H1 (cell line): ENCODE data around the gene TM9SF1. TPM values are rescaled to one million over a fixed set of nuclear protein-coding genes. Genes with fewer than 3 reads are reported as not detected.

ENCODE experiments used
- CTCF ChIA-PET: fragments of 300-600 bp; sonication (Branson Sonifier 250); formaldehyde crosslinking; loops from one replicate; lab custom pipeline; 2021; ENCODE audit not compliant: partially characterized antibody; lab: Charles Lee
- POLR2A ChIA-PET: fragments of 300-600 bp; sonication (Branson Sonifier 250); formaldehyde crosslinking; loops from one replicate; lab custom pipeline; 2021; ENCODE audit warnings: inconsistent platforms; ENCODE audit not compliant: partially characterized antibody; lab: Charles Lee
- DNase-seq, 2 experiments: peaks; one replicate each; pipeline versions ENCODE4 v3.0.0 to v3.0.0-alpha.2; 2010 to 2022; ENCODE audit warnings: low spot score in 2 of 2, low read depth in 1 of 2, mixed read lengths in 1 of 2
- FAIRE-seq: peaks from 2 replicates; lab custom pipeline; 2011; peaks lifted over from hg19 to GRCh38; lab: Jason Lieb, UNC
- H2AFZ ChIP-seq: 2 replicates; pipeline ENCODE4 v1.8.1; 2012; ENCODE audit warnings: low read length, inconsistent platforms
- H2AK5ac ChIP-seq: 2 replicates; pipeline ENCODE4 v1.6.1; 2013; ENCODE audit warnings: low read depth, low read length
- H2BK120ac ChIP-seq: replicated peaks from 2 replicates; pipeline ENCODE3; 2013; ENCODE audit warnings: low read depth, low read length, inconsistent platforms
- H2BK12ac ChIP-seq: 2 replicates; pipeline ENCODE4 v1.6.1; 2013; ENCODE audit warnings: low read depth, low read length
- H2BK15ac ChIP-seq: 2 replicates; pipeline ENCODE4 v1.6.1; 2013; ENCODE audit warnings: low read length
- H2BK20ac ChIP-seq: 2 replicates; pipeline ENCODE4 v1.6.1; 2013; ENCODE audit warnings: low read length
- H2BK5ac ChIP-seq: 2 replicates; pipeline ENCODE4 v1.6.1; 2013; ENCODE audit warnings: low read depth, low read length
- H3K14ac ChIP-seq: 2 replicates; pipeline ENCODE4 v1.6.1; 2013; ENCODE audit warnings: inconsistent platforms; ENCODE audit not compliant: insufficient read length
- H3K18ac ChIP-seq: 2 replicates; pipeline ENCODE4 v1.6.1; 2013; ENCODE audit warnings: low read length; ENCODE audit errors: extremely low read depth
- H3K23ac ChIP-seq: 2 replicates; pipeline ENCODE4 v1.6.1; 2013; ENCODE audit warnings: inconsistent platforms; ENCODE audit not compliant: insufficient read length
- H3K23me2 ChIP-seq: 2 replicates; pipeline ENCODE4 v1.6.1; 2013; ENCODE audit warnings: low read depth, low read length
- H3K27ac ChIP-seq: 2 replicates; pipeline ENCODE4 v1.6.1; 2011; ENCODE audit warnings: low read depth, low read length, inconsistent platforms
- H3K27me3 ChIP-seq, 4 experiments: replicated peaks in 1 of 4; 1 replicate in 1 of 4; 2 replicates in 3 of 4; pipeline versions ENCODE4 v1.6.1 to v1.8.1; 2011 to 2013; ENCODE audit warnings: low read length in 3 of 4, mild to moderate bottlenecking in 3 of 4, inconsistent platforms in 2 of 4, mixed read lengths in 2 of 4, moderate library complexity in 1 of 4; ENCODE audit not compliant: control insufficient read depth in 3 of 4, insufficient read depth in 3 of 4; ENCODE audit errors: extremely low read depth in 1 of 4
- H3K36me3 ChIP-seq, 4 experiments: 2 replicates each; pipeline versions ENCODE4 v1.6.1 to v1.8.1; 2011 to 2013; ENCODE audit warnings: mild to moderate bottlenecking in 4 of 4, low read length in 3 of 4, moderate library complexity in 2 of 4, control low read depth in 1 of 4, inconsistent platforms in 1 of 4; ENCODE audit not compliant: insufficient read depth in 4 of 4, control insufficient read depth in 2 of 4
- H3K4ac ChIP-seq: replicated peaks from 2 replicates; pipeline ENCODE3; 2013; ENCODE audit warnings: low read length, low read depth, mixed read lengths, inconsistent platforms; ENCODE audit not compliant: insufficient read length
- H3K4me1 ChIP-seq, 4 experiments: replicated peaks in 1 of 4; 1 replicate in 1 of 4; 2 replicates in 3 of 4; pipeline versions ENCODE4 v1.6.1 to v1.8.1; 2011 to 2013; ENCODE audit warnings: low read length in 3 of 4, inconsistent platforms in 2 of 4, mixed read lengths in 1 of 4; ENCODE audit not compliant: insufficient read depth in 4 of 4, control insufficient read depth in 3 of 4
- H3K4me2 ChIP-seq, 2 experiments: 2 replicates each; pipeline versions ENCODE4 v1.6.1 to v1.8.1; 2011 to 2013; ENCODE audit warnings: low read depth in 2 of 2, low read length in 2 of 2, control low read depth in 1 of 2, inconsistent platforms in 1 of 2, mild to moderate bottlenecking in 1 of 2; ENCODE audit not compliant: insufficient read depth in 1 of 2
- H3K4me3 ChIP-seq, 4 experiments: fragments of 200-600, 300-600 bp in 1 of 4; sonication (generic), shearing (Covaris generic), sonication (Bioruptor Twin) in 1 of 4; 2 replicates each; pipeline versions ENCODE4 v1.5.1 to v1.8.1; 2011 to 2016; ENCODE audit warnings: low read length in 4 of 4, low read depth in 3 of 4, control low read depth in 2 of 4, inconsistent platforms in 2 of 4, mild to moderate bottlenecking in 2 of 4, mixed read lengths in 1 of 4, moderate library complexity in 1 of 4; ENCODE audit not compliant: insufficient read depth in 2 of 4; ENCODE audit errors: extremely low read depth in 1 of 4
- H3K56ac ChIP-seq: replicated peaks from 2 replicates; pipeline ENCODE3; 2013; ENCODE audit warnings: low read depth, mild to moderate bottlenecking, mixed read lengths, low read length, inconsistent platforms; ENCODE audit not compliant: insufficient read length
- H3K79me1 ChIP-seq: 2 replicates; pipeline ENCODE4 v1.6.1; 2013; ENCODE audit warnings: low read depth, low read length, control low read depth
- H3K79me2 ChIP-seq, 2 experiments: 2 replicates each; pipeline versions ENCODE4 v1.6.1 to v1.8.1; 2012 to 2013; ENCODE audit warnings: low read length in 2 of 2, mild to moderate bottlenecking in 2 of 2, inconsistent platforms in 1 of 2; ENCODE audit not compliant: insufficient read depth in 2 of 2, control insufficient read depth in 1 of 2
- H3K9ac ChIP-seq, 4 experiments: replicated peaks in 1 of 4; 1 replicate in 1 of 4; 2 replicates in 3 of 4; pipeline versions ENCODE4 v1.6.1 to v1.8.1; 2011 to 2013; ENCODE audit warnings: low read depth in 3 of 4, low read length in 3 of 4, control low read depth in 2 of 4, mild to moderate bottlenecking in 2 of 4, moderate library complexity in 2 of 4, inconsistent platforms in 1 of 4; ENCODE audit errors: extremely low read depth in 1 of 4
- H3K9me3 ChIP-seq, 2 experiments: 2 replicates each; pipeline versions ENCODE4 v1.6.1 to v1.8.1; 2012 to 2013; ENCODE audit warnings: mild to moderate bottlenecking in 2 of 2, moderate library complexity in 2 of 2, control low read depth in 1 of 2, inconsistent platforms in 1 of 2, low read depth in 1 of 2, low read length in 1 of 2, mixed read lengths in 1 of 2; ENCODE audit not compliant: insufficient read depth in 2 of 2
- H4K20me1 ChIP-seq, 2 experiments: replicated peaks in 1 of 2; 2 replicates each; pipeline versions ENCODE3 to v1.8.1; 2011 to 2013; ENCODE audit warnings: inconsistent platforms in 2 of 2, low read length in 2 of 2, mild to moderate bottlenecking in 1 of 2; ENCODE audit not compliant: insufficient read depth in 2 of 2, control insufficient read depth in 1 of 2
- H4K5ac ChIP-seq: 2 replicates; pipeline ENCODE4 v1.6.1; 2013; ENCODE audit warnings: low read length, low read depth, mixed read lengths, inconsistent platforms; ENCODE audit not compliant: insufficient read length
- H4K8ac ChIP-seq: 2 replicates; pipeline ENCODE4 v1.8.0; 2013; ENCODE audit warnings: mild to moderate bottlenecking, moderate library complexity, low read length, inconsistent platforms; ENCODE audit not compliant: insufficient read depth; ENCODE audit errors: extremely low read depth
- H4K91ac ChIP-seq: replicated peaks from 2 replicates; pipeline ENCODE3; 2013; ENCODE audit warnings: low read length, mixed read lengths, inconsistent platforms; ENCODE audit not compliant: insufficient read length
- ATF2 ChIP-seq: IDR thresholded peaks from 2 replicates; pipeline ENCODE4 v1.6.1; 2012; ENCODE audit warnings: low read length, inconsistent platforms
- CBX5 ChIP-seq: fragments of 300-800, 300-1000 bp; sonication (generic); IDR thresholded peaks from 2 replicates; pipeline ENCODE4 v1.7.1; 2016; ENCODE audit warnings: antibody characterized with exemption, low read length, low read depth
- CBX8 ChIP-seq: fragments of 300-800, 300-1000 bp; sonication (generic); IDR thresholded peaks from 2 replicates; pipeline ENCODE4 v1.7.1; 2016; ENCODE audit warnings: low read depth, low read length, borderline replicate concordance
- JUND ChIP-seq: IDR thresholded peaks from 2 replicates; pipeline ENCODE4 v1.6.1; 2011; ENCODE audit warnings: mild to moderate bottlenecking, improper control_type of control experiment, low read length
- MAFK ChIP-seq: IDR thresholded peaks from 2 replicates; pipeline ENCODE4 v1.6.1; 2012; ENCODE audit warnings: low read depth, mild to moderate bottlenecking, improper control_type of control experiment, low read length
- POLR2A ChIP-seq, 2 experiments: IDR thresholded peaks; 1 replicate in 1 of 2; 2 replicates in 1 of 2; pipeline ENCODE4 v1.6.1; 2011; ENCODE audit warnings: low read depth in 2 of 2, low read length in 2 of 2, mild to moderate bottlenecking in 2 of 2; ENCODE audit errors: control extremely low read depth in 1 of 2
- RAD21 ChIP-seq, 2 experiments: IDR thresholded peaks in 1 of 2; conservative IDR thresholded peaks in 1 of 2; 2 replicates each; pipeline ENCODE4 v1.6.1; 2011; ENCODE audit warnings: low read depth in 2 of 2, low read length in 2 of 2, improper control_type of control experiment in 1 of 2, inconsistent platforms in 1 of 2, mild to moderate bottlenecking in 1 of 2, moderate library complexity in 1 of 2
- TBP ChIP-seq: IDR thresholded peaks from 2 replicates; pipeline ENCODE4 v1.6.1; 2011; ENCODE audit warnings: low read depth, low read length, improper control_type of control experiment
- ZNF274 ChIP-seq: IDR thresholded peaks from 2 replicates; pipeline ENCODE4 v1.7.0; 2012; ENCODE audit warnings: low read length, borderline replicate concordance; ENCODE audit errors: extremely low read depth
- WGBS, 2 experiments: shearing (Covaris generic) in 1 of 2; methylation state at CpG; one replicate each; pipeline versions ENCODE4 v1.1.6 to v1.1.7; 2013 to 2015; ENCODE audit warnings: low lambda C conversion rate in 2 of 2, mixed read lengths in 2 of 2, inconsistent platforms in 1 of 2, low coverage in 1 of 2, missing lambda C conversion rate in 1 of 2; ENCODE audit not compliant: insufficient replicate concordance in 2 of 2, insufficient coverage in 1 of 2, insufficient read length in 1 of 2; ENCODE audit errors: extremely low coverage in 1 of 2, missing lambda C conversion rate in 1 of 2; 5-methylcytosine and 5-hydroxymethylcytosine counted together
- polyA plus RNA-seq, 7 experiments: library from polyadenylated mRNA; depleted of rRNA in 3 of 7; stranded (reverse) in 5 of 7; unstranded in 2 of 7; fragments of >200 nt in 5 of 7; fragments of 200-250 nt in 2 of 7; gene quantifications; 1 replicate in 5 of 7; 2 replicates in 1 of 7; 4 replicates in 1 of 7; pipeline versions ENCODE4 v1.2.1 to v1.2.3, GENCODE V29; 2011 to 2013; ENCODE audit warnings: missing spikeins in 2 of 7, mixed read lengths in 2 of 7
- total RNA-seq: library from RNA; stranded (reverse); fragmentation: NEBNext Ultra II Directional; extraction: Animal tissue kit (Norgen Biotek cat#: 25700); gene quantifications from 2 replicates; pipeline ENCODE4 v1.2.1, GENCODE V29; 2021
- TF ChIP-seq, protein P1 (sequence below): IDR thresholded peaks from 2 replicates; pipeline ENCODE4 v1.6.1; 2011; ENCODE audit warnings: low read depth, mild to moderate bottlenecking, low read length; ENCODE audit not compliant: insufficient read depth

The TM9SF1 gene
- total and polyA plus RNA-seq, 2 of the 8 experiments (the other 6 are each of a cell fraction or from before 2014, with no cell fraction given): 22.2 to 29.2 TPM

DNA sequence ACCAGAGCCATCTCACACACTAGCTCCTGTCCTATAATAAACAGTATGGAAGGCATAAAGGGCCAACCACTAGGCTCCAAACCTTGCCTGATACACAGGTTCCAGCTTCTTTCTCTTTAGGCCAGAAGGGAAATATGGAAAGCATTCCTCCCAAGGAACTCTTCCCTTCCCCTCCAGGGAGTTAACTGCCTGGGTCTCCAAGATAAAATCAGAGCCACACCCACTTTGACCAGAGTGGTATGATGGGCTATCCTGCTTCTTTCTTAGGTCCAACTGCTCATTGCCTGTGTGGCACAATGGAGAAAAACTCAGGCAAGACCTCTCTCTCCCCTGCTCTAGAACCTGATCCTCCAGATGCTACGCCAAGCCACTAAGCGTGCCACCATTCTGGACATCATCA, 12.4 kb upstream of the TM9SF1 start:
- WGBS, 2 experiments: 98% methylated on average over 2 of the region's 2 CpGs; no CpG with 5 or more reads in 1 of the 2 experiments
- Histone ChIP-seq H3K79me1 (no peaks in the 10 kb centered on the region), H3K18ac (no peak overlapping the region), H3K14ac (no peak overlapping the region), H2BK20ac (no peak overlapping the region), H3K79me2 (peaks cover 0 to 3% of the 10 kb centered on the region in 2 experiments; a peak in 1 of 4 replicates), H3K9me3 (no peaks in the 10 kb centered on the region), H3K27ac (no peak overlapping the region), H3K23me2 (no peaks in the 10 kb centered on the region), H3K4me2 (no peak overlapping the region), H3K36me3 (peaks cover 21 to 48% (median 38%) of the 10 kb centered on the region in 4 experiments), H3K23ac (no peak overlapping the region), H3K4me3 (no peak overlapping the region), H3K56ac (no peak overlapping the region), H2BK15ac (no peak overlapping the region), H3K27me3 (no peaks in the 10 kb centered on the region), H3K9ac (no peak overlapping the region), H2BK12ac (no peak overlapping the region), H2BK120ac (no peak overlapping the region), H2AK5ac (no peak overlapping the region), H3K4me1 (peaks cover 0 to 7% (median 4%) of the 10 kb centered on the region in 4 experiments; a peak in 3 of 7 replicates), H4K91ac (no peak overlapping the region), H4K5ac (no peak overlapping the region), H4K8ac (no peak overlapping the region), H2AFZ (no peak overlapping the region), H2BK5ac (no peak overlapping the region), H3K4ac (no peak overlapping the region), H4K20me1 (peaks cover 0 to 2% of the 10 kb centered on the region in 2 experiments)
- FAIRE-seq (no peak), DNase-seq (no peak)
- TF ChIP-seq POLR2A (IDR thresholded peaks at IDR 0.05; ENCODE audit: control extremely low read depth in 1 of 2, low read depth in 2 of 2, low read length in 2 of 2) (no peak), ZNF274 (no peak), JUND (no peak), ATF2 (no peak), CBX8 (no peak), TBP (no peak), MAFK (no peak), CBX5 (no peak), RAD21 (IDR thresholded peaks at IDR 0.05 in 1 of 2, conservative IDR thresholded peaks at IDR 0.05 in 1 of 2; ENCODE audit: low read depth in 2 of 2, low read length in 2 of 2) (no peak)
- TF ChIP-seq, protein P1, sequence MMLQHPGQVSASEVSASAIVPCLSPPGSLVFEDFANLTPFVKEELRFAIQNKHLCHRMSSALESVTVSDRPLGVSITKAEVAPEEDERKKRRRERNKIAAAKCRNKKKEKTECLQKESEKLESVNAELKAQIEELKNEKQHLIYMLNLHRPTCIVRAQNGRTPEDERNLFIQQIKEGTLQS: no peak
- ChIA-PET POLR2A (interaction anchor here (0.9 to 11.1 kb wide), 6 partner anchors 12 to 59 kb away, joined by 3 to 119 read pairs (median 3); partner anchors contain the start of genes IPO4 and TM9SF1), CTCF (interaction anchor here (1.1 to 2.1 kb wide), 3 partner anchors 8 to 90 kb away, joined by 3 to 4 read pairs (median 3); partner anchors contain the start of gene MDP1)
